Activated naive CD4-positive, alpha-beta T cell treated with Interleukin-2 at 50 U/mL for 16 hours (primary cell): Measurements from ENCODE around the gene CD72.
"Not testable (repeated sequence)": the region's sequence is repeated elsewhere in the genome, so short reads cannot be mapped to it uniquely, and the experiment has no call there.

Experiments
- DNase-seq: peaks from one replicate; pipeline ENCODE4 v3.0.0-alpha.2; 2020

Gene CD72

DNA sequence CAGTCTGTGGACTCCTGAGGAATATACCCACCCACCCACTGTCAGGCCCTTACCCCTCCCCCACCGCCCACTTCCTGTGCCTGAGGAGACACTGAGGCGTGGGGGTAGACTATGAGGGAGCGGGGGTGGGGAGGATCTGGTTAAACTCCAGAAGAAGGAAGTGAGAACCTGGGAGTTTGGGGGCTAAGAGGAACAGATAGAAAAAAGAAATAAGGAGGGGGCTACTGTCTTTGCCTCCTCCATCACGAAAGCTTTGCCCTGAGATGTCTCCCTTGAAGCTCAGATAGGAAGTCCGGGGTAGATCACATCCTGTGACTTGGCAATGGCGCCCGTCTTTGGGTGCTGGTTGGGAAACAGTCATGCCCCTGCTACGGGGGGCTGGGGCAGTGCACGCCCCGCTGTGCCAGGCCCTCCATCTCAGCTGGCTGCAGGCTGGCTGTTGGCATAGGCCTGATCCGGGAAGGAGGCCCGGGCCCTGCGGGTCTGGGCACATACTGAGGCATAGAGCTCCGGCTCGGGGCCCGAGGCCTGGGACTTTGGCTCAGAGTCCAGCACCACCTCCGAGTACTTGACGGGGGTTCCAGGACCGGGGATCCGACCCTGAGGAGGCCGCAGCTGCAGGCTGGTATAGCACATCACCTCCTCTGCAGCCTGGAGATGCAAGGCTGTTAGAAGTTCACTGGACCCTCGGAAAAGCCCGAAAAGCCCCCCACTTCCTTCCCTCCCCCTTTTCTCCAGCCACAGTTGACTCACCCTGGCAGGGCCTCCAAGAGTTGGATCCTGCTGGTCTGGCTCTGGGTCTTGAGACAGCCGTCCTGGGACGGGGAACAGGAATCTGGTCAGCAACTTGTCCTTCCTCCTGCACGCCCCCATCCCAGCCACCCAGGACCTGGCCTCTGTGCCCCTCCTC is 31.5 kb upstream of the CD72 start:
- DNase-seq, result peak; percentile 53

- DNase-seq, result peak; percentile 93
Measured at GRCh38 chr9:35646533-35647265, 28.5 kb upstream of the CD72 start.

DNA sequence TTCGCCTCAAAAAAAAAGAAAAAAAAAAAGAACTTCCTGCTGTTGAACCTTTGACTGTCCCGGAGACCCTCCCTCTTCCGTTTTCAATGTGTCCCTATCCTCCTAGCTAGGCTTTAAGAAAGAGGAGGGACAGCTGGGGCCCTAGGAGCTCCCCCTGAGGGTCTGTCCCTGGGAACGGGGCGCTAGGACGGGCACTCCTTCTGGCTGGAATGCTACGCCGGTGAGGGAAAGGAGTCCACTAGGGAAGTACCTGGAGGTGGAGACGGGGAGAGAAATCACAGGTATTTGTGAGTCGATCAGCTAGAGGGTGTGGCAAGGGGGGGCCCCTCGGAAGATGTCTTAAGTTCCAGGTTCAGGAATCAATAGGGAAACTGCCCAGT is 27.9 kb upstream of the CD72 start:
- no peak for DNase-seq

- not testable (repeated sequence) for DNase-seq
Measured at GRCh38 chr9:35645736-35646135, 27.5 kb upstream of the CD72 start.

GRCh38 chr9:35643046-35643445 is 24.8 kb upstream of the CD72 start:
- DNase-seq, result no peak

DNA sequence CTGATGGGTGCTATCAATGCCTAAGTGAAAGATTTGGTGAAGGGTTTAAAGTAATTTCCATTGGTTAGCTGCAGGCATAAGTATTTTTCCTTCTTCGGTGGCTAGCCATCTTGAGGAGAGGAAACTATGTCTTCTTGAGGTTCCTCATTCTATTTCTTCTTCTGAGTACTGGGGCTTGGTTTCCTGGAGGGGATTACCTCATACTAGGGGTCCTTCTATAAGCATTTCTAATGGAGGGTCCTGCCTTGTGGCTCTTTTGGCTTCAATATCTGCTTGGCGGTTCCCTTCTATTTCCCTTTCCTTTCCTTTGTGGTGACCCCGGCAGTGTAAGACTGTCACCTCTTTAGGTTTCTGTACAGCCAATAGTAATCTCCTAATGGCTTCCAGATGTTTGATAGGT is 23.3 kb upstream of the CD72 start:
- not testable (repeated sequence) for DNase-seq

DNA sequence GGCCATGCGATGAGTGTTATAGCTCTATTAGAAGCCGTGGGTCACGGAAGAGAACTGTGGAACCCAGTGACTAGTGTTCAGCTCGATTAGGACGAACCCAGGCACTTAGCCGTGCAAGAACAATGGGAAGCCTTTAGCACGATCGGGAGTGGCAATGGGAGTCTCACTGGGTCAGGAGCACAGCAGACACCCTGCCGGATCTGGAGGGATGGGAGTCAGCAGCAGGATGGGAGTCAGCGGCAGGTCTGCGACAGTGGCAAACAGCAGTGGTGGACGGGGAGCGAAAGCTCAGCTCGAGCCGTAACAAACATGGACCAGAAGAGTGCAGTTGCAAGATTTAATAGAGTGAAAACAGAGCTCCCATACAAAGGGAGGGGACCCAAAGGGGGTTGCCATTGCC is 22.2 kb upstream of the CD72 start:
- not testable (repeated sequence) for DNase-seq

GRCh38 chr9:35639631-35640030 is 21.4 kb upstream of the CD72 start:
- no peak for DNase-seq

GRCh38 chr9:35639225-35639624 is 21.0 kb upstream of the CD72 start:
- not testable (repeated sequence) for DNase-seq

DNA sequence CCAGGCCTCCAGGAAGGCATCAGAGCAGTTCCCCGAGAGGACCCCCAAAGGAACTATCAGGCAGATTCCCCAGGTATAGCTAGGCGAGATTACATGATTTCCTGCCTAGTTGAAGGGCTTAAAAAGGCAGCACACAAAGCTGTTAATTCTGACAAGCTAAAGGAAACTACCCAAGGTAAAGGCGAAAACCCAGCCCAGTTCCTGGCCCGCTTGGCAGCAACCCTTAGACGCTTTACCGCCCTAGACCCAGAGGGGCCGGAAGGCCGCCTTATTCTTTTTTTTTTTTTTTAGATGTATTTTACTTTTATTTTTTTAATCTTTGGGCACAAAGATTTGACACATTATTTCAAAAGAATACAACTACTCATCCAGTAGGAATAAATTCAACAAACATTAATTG is 20.5 kb upstream of the CD72 start:
- not testable (repeated sequence) for DNase-seq

DNA sequence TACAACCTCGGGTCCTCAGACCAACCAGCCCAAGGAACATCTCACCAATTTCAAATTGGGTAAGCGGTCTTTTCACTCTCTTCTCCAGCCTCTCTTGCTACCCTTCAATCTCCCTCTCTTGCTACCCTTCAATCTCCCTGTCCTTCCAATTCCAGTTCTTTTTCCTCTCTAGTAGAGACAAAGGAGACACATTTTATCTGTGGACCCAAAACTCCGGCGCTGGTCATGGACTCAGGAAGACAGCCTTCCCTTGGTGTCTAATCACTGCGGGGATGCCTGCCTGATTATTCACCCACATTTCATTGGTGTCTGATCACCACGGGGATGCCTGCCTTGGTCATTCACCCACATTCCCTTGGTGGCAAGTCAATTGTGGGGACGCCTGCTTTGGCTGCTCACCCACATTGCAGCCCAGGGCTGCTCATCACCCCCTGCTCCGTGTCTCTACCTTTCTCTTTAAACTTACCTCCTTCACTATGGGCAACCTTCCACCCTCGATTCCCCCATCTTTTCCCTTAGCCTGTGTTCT is 19.3 kb upstream of the CD72 start:
- DNase-seq, result not testable (repeated sequence)

DNA sequence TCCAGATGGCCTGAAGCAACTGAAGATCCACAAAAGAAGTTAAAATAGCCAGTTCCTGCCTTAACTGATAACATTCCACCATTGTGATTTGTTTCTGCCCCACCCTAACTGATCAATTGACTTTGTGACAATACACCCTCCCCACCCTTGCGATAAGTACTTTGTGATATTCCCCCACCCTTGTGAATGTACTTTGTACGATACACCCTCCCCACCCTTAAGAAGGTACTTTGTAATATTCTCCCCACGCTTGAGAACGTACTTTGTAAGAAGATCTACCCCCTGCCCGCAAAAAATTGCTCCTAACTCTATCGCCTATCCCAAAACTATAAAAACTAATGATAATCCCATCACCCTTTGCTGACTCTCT is 18.6 kb upstream of the CD72 start:
- DNase-seq, result not testable (repeated sequence)

DNA sequence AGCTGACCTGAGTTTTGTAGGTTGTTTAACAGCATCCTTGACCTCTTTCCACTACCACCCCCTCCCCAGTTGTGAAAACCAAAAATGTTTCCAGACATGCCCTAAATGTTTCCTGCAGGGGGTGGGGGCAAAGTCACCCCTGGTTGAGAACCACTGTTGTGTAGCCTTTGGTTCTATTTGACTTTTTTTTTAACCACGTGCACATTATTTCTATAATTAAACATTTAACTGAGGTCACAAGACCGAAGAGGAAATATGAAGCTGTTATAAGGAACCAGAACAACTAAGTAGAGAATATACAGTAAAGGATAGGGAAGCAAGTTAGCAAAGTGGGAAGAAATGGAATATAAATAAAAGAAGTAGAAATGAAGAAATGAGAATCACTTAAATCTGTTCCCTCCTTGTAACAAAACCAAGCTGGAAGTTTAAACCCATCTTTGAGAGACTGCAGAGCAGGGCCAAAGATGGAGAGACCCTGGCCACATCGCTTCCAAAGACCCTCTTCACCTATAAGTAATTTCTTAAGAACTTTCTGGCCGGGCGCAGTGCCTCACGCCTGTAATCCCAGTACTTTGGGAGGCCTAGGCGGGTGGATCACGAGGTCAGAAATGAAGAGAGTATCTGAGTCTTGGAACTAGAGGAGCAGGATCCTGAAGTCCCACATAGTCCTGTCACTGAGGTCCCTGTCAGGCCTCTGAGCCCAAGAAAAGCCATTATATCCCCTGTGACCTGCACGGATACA is 18.1 kb upstream of the CD72 start:
- no peak for DNase-seq

GRCh38 chr9:35635730-35636129 is 17.5 kb upstream of the CD72 start:
- DNase-seq, result no peak

DNA sequence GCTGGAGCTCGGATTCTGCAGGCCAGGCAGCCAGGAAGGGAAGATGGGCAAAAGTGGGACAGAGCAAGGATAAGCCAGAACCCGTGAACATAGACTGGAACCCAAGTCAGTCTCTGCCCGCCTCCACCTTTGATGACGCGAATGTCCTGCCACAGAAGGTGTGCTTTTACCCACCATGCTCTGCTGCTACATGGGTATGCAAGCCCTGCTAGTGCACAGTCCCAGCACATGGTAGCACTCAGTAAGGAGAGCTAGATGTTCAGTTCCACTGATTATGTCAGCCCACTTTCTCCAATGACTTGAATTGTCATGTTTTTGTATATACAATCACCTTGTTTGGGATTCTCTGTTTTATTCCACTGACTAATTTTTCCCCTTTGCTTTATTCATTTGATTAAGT is 11.4 kb upstream of the CD72 start:
- DNase-seq, result no peak

DNA sequence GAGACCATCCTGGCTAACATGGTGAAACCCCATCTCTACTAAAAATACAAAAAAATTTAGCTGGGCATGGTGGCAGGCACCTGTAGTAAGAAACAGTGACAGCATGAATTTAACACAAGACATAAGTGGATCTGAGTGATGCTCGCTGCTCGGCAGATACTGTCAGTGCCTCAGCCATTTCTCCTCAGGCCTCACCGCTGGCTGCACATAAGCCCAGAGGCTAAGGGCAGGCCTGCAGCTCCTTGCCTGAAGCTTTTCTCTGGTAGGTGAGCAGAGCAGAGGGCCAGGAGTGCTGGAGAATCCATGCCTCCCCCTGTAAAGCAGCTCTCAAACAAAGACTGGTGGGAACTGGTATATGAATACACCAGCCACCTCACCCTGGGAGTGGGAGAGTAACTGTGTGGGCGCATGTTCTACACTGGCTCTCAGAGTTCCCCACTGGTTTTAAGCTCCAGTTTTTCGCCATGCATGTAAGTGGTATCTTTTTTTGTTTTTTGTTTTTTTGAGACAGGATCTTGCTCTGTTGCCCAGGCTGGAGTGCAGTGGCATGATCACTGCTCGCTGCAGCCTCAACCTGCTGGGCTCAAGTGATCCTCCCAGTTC is 10.3 kb upstream of the CD72 start:
- no peak for DNase-seq

DNA sequence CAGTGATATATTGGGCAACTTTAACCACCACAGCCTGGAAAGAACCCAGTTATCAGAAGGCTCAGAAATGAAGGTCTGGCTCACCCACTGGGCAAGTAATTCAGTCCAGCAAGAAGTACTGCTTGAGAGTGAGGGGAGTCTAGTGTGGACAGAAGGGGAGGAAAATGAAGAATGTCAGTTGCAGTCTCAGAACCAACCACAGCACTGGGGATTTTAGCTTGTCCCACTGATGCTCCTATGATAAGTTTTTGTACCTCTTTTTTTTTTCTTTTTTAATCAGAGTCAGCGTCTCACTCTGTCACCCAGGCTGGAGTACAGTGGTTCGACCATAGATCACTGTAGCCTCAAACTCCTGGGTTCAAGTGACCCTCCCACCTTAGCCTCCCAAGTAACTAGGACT is 9.4 kb upstream of the CD72 start:
- DNase-seq, result no peak

DNA sequence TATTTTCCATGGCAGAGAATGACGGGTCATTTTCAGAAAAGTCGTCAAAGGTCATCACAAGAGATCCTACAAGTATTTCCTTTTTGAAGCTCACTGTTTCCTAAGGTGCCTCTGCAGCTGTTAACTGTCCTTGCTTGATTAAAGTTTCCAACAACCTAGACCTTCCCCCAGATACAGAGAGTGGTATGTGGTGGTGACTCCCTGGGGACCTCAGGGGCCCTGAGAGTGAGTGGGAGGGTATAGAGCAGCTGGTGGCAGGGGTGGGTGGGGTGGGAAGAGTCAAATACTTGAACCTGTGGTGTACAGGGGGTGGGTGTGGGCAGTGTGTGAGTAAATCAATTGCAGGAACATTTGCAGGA is 1.6 kb upstream of the CD72 start:
- peak; percentile 49 for DNase-seq

DNA sequence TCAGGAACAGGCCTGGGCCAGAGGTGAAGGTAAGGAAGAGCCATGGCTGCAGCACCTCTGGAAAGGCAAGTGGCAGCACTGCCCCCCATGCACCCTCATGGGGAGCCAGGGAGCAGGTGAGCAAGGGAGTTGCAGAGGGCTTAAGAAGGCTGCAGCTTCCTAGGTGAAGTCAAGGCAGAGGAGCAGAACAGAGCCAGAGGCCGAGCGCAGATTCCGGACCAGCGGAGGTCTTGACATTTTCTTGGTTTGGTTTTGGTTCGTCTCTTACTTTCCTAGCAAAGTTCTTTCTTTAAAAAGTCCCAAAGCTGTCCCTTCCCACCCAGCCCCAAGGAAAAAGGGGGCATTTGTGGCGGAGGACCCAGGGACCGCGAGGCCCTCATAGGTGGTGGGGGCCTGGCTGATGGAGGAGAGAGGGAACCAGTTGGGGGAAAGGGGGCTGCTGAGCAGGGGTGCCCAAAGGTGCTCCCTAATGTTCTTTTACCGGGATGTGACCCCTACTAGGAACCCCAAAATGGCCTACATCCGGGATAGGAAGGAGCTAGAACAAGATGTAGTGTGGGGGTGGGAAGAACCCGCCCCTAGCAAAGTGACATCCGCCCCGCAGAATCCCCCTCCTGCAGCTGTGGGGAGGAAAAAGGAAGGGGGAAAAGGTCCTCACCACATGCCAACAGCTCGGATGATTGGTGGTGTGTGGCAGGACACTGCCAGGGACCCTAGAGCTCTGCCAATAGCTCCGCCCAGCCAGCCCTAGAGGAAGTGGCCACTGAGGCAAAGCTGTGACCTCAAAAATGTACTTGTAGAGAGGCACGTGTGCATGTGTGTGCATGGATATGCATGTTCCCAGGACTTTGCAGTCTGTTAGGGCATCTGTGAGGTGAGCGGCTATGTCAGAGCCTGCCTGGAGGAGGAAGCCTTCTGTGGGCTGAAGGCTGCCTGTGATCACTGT is 914 bp upstream of the CD72 start:
- peak; percentile 41 for DNase-seq

DNA sequence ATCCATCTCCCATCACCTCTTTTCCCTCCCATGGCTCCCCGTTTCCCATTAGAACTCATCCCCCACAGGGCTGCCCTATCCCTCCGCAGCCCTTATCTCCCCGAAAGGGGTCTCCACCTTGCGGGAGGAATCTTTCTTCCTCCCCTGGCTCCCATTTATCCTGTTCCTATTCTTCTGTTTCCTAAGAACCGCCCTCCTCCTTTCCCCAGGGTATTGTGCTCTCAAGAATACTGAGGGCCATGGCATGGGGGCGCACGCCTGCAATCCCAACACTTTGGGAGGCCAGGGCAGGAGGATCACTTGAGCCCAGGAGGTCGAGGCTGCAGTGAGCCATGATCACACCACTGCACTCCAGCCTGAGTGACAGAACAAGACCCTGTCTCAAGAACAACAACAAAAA is 665 bp downstream of the CD72 start:
- no peak for DNase-seq

GRCh38 chr9:35616681-35617459 is 1.3 kb downstream of the CD72 start:
- peak; percentile 68 for DNase-seq
